Stimulated activated naive CD8-positive, alpha-beta T cell treated with anti-CD3 and anti-CD28 coated beads, Interleukin-15, Interleukin-2, amounts not matched to agents 100 U/mL and 50 U/mL, for 24 hours (primary cell): ENCODE results near the gene LRPAP1.
"Not testable (repeated sequence)": the region's sequence is repeated elsewhere in the genome, so short reads cannot be mapped to it uniquely, and the experiment has no call there.

ENCODE experiments used
- ATAC-seq: fragments of 150-1000 bp; cut with Tn5 transposase; one replicate; pipeline ENCODE4 v1.10.0; 2021
- DNase-seq: peaks from one replicate; pipeline ENCODE4 v3.0.0; 2021

The LRPAP1 gene, protein sequence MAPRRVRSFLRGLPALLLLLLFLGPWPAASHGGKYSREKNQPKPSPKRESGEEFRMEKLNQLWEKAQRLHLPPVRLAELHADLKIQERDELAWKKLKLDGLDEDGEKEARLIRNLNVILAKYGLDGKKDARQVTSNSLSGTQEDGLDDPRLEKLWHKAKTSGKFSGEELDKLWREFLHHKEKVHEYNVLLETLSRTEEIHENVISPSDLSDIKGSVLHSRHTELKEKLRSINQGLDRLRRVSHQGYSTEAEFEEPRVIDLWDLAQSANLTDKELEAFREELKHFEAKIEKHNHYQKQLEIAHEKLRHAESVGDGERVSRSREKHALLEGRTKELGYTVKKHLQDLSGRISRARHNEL

DNA sequence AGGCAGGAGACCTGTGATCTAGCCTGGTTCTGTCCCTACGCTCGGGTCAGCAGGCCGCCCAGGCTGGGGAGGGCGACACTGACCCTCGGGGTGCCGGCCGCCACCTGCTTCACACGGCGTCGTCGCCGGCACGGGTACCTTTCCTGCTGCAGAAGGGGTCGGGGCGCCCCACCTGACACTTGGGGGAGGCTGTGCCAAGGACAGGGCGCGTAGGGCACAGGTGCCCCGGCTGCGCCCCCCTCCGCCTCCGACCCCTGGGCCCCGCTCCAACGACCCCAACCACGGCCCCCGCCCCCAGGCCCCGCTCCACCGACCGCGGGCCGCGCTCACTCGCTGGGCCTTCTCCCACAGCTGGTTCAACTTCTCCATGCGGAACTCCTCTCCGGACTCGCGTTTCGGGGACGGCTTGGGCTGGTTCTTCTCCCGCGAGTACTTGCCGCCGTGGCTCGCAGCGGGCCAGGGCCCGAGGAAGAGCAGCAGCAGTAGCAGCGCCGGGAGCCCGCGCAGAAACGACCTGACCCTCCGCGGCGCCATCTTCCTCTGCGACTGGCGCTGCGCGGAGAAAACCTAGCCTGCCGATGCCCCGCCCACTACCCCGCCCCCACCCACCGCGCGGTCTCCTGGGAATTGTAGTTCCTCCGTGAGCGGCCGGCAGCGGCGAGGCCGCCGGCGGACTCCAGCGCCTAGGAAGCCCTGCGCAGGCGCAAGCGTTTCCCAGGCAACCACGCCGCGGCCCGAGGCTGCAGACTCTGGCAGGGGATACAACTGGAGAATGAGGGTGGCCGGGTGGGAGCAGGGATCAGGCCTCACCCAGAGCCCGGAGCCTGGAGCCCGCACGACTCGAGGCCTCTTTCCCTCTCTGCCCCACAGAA lies at the start of gene LRPAP1:
TSS of gene LRPAP1 (minus strand) at position 544 of the 872 bp plus-strand sequence. CDS start at position 534, 10 bp downstream.
- ATAC-seq = peak; percentile 92

GRCh38 chr4:3581334-3582090 lies 49.3 kb upstream of the LRPAP1 start:
- ATAC-seq, DNase-seq: not testable (repeated sequence)

More for the DNA sequence above, at the start of gene LRPAP1:
- DNase-seq = peak; percentile 90

DNA sequence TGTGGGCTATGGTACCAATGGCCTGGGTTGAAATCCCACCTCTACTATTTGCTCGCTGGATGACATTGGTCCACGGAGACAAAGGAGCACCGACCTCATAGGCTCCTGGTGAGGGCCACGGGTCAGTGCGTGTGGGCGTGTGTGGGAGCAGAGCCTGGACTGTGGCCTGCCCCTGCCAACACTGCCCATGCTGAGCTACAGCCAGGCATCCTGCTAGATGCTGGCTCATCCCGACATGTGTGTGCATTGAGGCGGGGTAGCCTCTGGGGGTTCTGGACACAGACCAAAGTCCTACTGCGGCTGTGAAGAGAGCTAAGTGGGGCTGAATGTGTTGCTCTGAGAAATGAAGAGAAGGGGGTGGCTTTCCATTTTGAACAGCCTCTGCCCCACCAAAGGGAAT lies 48.6 kb upstream of the LRPAP1 start:
- DNase-seq, ATAC-seq: not testable (repeated sequence)

DNA sequence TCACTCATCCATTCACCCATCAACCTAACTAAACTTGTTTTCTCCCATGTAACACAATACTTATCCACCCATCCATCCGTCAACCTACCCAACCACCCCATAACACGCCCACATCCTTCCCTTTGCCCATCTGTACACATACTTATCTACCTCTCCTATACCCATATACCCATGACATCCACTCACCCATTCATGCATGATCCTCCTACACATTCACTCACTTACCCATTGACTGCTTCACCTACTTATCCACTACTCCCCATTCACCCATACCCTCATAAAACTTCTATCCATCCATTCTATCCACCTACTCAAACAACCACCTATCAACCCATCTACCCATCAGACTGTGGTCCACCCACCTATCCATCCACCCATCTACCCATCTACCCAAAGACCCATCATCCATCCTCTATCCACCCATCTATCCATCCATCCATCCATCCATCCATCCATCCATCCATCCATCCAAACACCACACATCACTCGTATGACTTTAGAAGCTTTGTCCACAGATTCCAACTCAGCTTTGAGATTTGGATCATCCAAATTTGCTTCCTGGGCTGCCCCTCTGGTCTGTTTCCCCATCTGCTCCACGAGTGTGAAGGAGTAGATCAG lies 46.4 kb upstream of the LRPAP1 start:
- DNase-seq, ATAC-seq: not testable (repeated sequence)

GRCh38 chr4:3578052-3578451 lies 45.8 kb upstream of the LRPAP1 start:
- not testable (repeated sequence) for DNase-seq, ATAC-seq

DNA sequence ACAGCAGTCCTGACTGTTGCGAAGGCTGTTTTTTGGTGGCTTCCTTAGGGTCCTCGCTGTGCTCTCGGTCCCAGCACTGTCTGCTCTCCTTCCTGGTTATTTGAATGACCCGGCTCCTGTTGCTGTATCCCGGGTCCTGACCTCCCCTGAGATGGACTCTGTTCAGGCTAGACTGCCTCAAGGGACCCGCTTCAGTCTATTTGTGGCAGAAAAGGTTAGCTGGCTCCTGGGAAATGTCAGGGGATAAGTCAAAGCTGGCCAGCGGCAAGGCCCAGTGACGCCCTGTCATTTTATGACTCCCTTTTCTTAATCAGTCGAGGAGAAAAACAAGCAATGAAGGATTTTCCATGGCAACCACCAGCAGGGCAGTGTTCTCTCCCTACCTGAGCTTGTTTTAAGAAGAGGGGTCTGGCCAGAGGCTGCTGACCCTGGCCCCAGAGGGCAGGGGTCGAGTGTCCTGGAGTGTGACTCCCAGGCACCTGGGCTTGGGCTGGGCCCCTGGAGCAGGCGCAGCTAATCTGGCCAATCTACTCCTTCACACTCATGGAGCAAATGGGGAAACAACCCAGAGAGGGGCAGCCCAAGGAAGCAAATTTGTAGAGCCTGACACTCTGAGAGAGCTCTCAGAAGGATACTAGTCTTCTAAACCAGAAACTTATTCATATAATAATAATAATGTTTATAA lies 45.1 kb upstream of the LRPAP1 start:
- not testable (repeated sequence) for DNase-seq, ATAC-seq

DNA sequence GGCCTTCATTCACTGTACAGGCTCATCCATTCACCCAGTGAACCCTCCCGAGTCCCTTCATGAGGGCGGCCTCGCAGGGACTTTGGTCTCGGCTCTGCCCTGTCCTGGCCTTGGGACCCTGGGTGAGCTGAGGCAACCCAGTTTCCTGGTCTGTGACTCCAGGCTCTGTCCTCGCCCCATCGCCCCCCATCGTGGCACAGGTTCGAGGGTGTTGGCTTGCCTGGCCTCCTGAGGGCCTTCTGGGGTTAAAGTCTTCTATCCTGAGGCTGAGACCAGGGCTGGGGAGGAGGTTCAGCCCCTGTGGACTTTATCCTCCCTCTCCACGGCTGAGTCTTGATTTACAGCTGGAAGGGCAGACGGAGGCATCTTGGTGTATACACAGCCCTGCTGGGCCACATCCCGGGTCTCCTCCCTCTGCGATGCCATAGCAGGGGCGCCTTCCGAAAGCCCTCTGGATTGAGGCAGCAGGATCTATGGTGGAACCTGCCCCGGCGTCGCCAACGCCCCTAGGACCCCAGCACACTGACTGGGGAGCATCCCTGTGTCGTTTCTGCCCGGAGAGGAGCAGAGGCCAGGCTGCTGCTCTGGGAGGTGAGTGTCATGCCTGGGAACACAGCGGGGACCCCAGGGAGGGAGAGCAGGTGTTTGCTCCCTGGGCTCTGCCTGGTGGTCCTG lies 44.4 kb upstream of the LRPAP1 start:
- peak; percentile 9 for ATAC-seq
- not testable (repeated sequence) for DNase-seq

DNA sequence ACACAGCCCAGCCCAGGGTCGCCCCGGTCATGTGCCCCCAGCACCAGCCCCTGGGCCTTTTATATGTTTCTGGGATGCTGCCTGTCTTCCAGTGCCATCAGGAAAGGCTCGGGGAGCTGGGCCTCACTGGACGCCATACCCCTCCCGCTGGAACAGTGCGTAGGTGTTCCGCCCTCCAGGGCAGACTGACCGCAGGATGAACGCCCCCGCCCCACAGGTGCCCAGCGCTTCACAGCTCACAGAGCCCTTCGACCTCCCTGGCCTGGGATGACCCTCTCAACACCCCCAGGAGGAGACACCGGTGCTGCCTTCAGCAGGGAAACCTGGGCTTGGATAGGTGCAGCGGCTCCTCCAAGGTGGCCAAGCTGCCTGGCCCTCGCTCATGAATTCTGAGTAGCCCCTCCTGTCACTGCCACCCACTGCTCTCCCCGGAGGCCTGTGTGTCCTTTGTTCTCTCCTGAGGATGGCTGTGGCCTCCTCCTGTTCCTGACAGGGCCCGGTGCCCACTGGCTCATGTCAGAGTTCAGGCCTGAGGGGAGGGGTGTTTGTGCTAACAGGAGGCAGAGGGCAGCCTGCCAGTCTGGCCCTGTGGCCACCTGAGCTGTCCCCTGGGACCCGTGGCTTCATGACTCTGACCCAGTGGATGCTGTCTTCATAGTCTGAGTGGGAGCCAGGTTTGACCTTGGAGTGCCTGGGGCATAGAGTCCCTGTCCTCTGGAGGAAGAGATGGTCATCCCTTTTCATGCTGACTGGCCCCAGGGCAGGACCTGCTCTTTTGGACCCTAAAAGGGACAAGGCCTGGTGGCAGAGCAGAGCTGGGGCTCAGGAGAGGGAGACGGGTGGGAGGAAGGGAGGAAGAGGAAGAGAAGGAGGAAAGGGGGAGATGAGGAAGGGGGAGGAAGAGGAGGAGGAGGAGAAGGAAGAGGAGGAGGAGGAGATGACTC lies 43.5 kb upstream of the LRPAP1 start:
- not testable (repeated sequence) for ATAC-seq

GRCh38 chr4:3574865-3575264 lies 42.6 kb upstream of the LRPAP1 start:
- ATAC-seq, DNase-seq: not testable (repeated sequence)

More for the DNA sequence above, 43.5 kb upstream of the LRPAP1 start:
- not testable (repeated sequence) for DNase-seq

DNA sequence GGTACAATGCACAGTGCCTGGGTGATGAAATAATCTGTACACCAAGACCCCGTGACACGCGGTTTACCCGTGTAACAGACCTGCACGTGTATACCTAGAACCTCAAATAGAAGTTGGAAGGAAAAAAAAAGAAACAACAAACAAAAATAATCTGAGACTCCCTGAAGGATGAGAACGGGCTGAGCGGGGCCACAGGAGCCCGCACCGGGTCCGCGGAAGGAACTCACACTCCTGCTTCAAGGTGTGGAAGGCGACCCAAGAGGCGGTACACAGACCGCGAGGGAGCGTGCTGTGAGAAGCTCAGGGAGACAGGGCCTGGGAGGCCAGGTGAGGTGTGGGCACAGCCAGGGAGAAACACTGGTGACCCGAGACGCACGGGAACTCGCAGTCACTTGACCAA lies 42.1 kb upstream of the LRPAP1 start:
- not testable (repeated sequence) for ATAC-seq, DNase-seq

DNA sequence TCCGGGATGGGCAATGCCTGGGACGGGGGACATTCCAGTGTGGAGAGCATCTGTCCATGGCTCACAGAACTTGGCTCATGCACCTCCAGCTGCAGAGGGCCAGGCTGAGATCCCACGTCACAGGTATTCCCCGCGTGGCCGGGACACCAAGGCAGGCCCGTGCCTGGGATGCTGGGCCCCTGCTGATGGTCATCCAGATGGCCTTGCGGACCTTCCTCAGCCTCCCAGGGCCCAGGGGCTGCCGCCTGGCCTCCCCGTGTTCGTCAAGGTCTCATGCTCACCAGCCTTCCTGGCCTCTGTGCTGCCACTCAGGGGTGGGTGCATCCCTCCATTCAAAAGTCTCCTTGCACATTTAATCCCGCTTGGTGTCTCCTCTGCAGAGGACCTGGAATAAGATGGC lies 40.9 kb upstream of the LRPAP1 start:
- ATAC-seq = no peak

GRCh38 chr4:3572363-3572762 lies 40.1 kb upstream of the LRPAP1 start:
- no peak for DNase-seq
- no peak for ATAC-seq

More for the DNA sequence above, 40.9 kb upstream of the LRPAP1 start:
- DNase-seq = no peak

DNA sequence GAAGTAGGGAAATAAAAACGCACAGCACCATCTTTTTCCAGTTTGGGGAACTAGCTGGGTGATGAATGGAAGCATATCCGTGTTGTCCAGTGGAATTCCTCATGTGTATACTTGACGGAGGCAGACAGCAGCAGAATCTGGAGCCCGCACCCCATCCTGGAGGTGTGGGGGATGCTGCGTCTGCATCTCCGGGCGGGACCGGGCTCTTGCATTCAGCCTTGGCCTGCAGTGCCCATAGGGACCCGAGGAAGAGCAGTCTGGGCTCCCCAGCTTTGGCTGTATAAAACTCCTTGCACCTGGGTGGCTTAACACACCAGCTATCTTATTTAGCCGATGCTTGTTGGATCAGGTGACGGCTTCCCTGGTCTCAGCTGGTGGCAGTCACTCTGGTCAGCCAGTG lies 39.7 kb upstream of the LRPAP1 start:
- ATAC-seq = no peak
- DNase-seq = no peak

- ATAC-seq, DNase-seq: not testable (repeated sequence)
These were observed 38.7 kb upstream of the LRPAP1 start for GRCh38 chr4:3570923-3571322.

- not testable (repeated sequence) for ATAC-seq, DNase-seq
These were observed 37.4 kb upstream of the LRPAP1 start for GRCh38 chr4:3569611-3570010.

DNA sequence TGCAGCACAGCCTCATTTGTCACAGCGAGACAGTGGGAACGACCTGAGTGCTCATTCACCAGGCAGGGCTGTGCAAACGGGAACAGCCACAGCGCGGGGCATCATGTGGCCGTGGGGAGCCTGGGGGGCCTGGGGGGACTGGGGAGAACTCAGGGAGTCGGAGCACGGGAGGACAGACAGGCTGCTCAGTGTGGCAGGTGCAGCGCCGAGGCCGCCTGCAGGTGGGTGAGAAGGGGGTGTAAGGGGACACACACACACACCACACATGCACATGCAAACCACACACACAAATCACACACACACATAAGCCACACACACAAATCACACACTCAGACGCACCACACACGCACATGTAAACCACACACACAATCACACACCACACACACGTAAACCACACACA lies 34.5 kb upstream of the LRPAP1 start:
- ATAC-seq, DNase-seq: not testable (repeated sequence)

DNA sequence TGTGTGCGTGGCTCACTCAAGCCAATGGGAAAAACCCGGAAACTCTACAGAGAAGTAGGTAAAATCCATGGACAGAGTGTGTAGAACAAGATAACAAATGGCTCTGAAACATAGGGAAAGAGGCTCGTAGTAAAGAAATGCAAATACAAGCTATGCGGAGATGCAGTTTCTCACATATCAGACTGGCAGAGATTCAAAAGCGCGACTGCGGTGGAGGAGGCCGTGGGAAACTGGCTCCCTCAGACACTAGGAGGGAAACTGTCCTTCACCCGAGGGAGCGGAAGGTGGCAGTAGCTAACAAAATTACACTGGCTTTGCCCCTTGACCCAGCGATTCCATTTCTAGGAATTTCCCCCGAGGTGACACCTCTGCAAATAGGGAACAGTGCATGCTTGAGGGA lies 34.1 kb upstream of the LRPAP1 start:
- not testable (repeated sequence) for ATAC-seq, DNase-seq

DNA sequence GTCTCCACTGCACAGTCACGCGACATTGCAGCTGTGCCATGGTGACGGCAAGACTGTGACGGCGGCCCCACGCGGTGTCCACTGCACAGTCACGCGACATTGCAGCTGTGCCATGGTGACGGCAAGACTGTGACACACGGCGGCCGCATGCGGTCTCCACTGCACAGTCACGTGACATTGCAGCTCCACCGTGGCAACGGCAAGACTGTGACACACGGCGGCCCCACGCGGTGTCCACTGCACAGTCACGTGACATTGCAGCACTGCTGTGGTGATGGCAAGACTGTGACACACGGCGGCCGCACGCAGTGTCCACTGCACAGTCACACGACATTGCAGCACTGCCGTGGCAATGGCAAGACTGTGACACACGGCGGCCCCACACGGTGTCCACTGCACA lies 32.7 kb upstream of the LRPAP1 start:
- DNase-seq, ATAC-seq: not testable (repeated sequence)

GRCh38 chr4:3563403-3563802 lies 31.2 kb upstream of the LRPAP1 start:
- DNase-seq = no peak
- ATAC-seq = no peak
